Posterior vena cava (tissue), 2 donors: ENCODE measurements around the gene TBX6. TPM values are rescaled to one million over a fixed set of nuclear protein-coding genes. Genes with fewer than 3 reads are reported as not detected.
"Not testable (repeated sequence)": the region's sequence is repeated elsewhere in the genome, so short reads cannot be mapped to it uniquely, and the experiment has no call there.

Experiments
- DNase-seq: peaks from one replicate; pipeline ENCODE4 v3.0.0-alpha.2; 2020; ENCODE audit warnings: low spot score
- intact Hi-C, 2 donors: fragments of 100-400 bp; cut with DNase I; formaldehyde crosslinking; loops; one replicate each; pipeline versions ENCODE4 v1.14.1 to v1.14.2; 2022 to 2023
- total RNA-seq, 2 donors: library from RNA; stranded (reverse); fragmentation: NEBNext Ultra II Directional; extraction: Animal tissue kit (Norgen Biotek cat#: 25700); gene quantifications; one replicate each; pipeline ENCODE4 v1.2.1, GENCODE V29; 2021
- donor health status: DM: yes; HTN: yes; CAD: no.
- donor health status: DM: yes; HTN: yes; CAD: no.

The TBX6 gene
- total RNA-seq, 2 donors from 2014 or later: 0.46 to 0.57 TPM

GRCh38 chr16:30053376-30054015 is 38.2 kb downstream of the TBX6 start:
- intact Hi-C loops: no loop called here
- no peak for DNase-seq

- peak; percentile 99 for DNase-seq
- intact Hi-C loops: no loop called here
These were observed 38.9 kb downstream of the TBX6 start for GRCh38 chr16:30052671-30053372.

GRCh38 chr16:30051518-30051917 is 40.2 kb downstream of the TBX6 start:
- intact Hi-C loops: no loop called here
- DNase-seq: no peak

GRCh38 chr16:30049871-30050270 is 41.9 kb downstream of the TBX6 start:
- DNase-seq: peak; percentile 67
- intact Hi-C loops: no loop called here

GRCh38 chr16:30046588-30046987 is 45.1 kb downstream of the TBX6 start:
- DNase-seq: no peak
- intact Hi-C loops: no loop called here

- intact Hi-C loops: no loop called here
- DNase-seq: no peak
These were observed 45.5 kb downstream of the TBX6 start for GRCh38 chr16:30046178-30046577.

GRCh38 chr16:30041841-30042240 is 49.9 kb downstream of the TBX6 start:
- no peak for DNase-seq
- intact Hi-C loops: no loop called here

GRCh38 chr16:30040690-30041089 is 51.0 kb downstream of the TBX6 start:
- intact Hi-C loops, DNase-seq: not testable (repeated sequence)

- intact Hi-C loops: no loop called here
- no peak for DNase-seq
These were observed 51.5 kb downstream of the TBX6 start for GRCh38 chr16:30040221-30040620.

Other genes starting within 250 kb of the TBX6 start
- gene CDIPT, start 228.7 kb downstream of the TBX6 start, total RNA-seq: 10 to 100 TPM; 54.6 to 75.6 TPM
- gene SEZ6L2, start 192.4 kb downstream of the TBX6 start, total RNA-seq: 1 to 10 TPM in 1 of 2 donors, under 1 TPM in 1; 0.86 to 1.2 TPM
- gene ASPHD1, start 191.4 kb downstream of the TBX6 start, total RNA-seq: under 1 TPM; 0.33 to 0.51 TPM
- gene KCTD13, start 165.7 kb downstream of the TBX6 start, total RNA-seq: 10 to 100 TPM; 13.1 to 16.1 TPM
- gene TMEM219, start 129.8 kb downstream of the TBX6 start, total RNA-seq: 10 to 100 TPM; 58.4 to 80.9 TPM
- gene TAOK2, start 118.1 kb downstream of the TBX6 start, total RNA-seq: 10 to 100 TPM; 35.0 to 35.7 TPM
- gene HIRIP3, start 96.3 kb downstream of the TBX6 start, total RNA-seq: 10 to 100 TPM; 12.1 to 14.2 TPM
- 10 to 100 TPM; 42.2 to 46.0 TPM for gene INO80E, start 95.7 kb downstream of the TBX6 start, total RNA-seq
- gene DOC2A, start 80.9 kb downstream of the TBX6 start, total RNA-seq: under 1 TPM; 0.28 to 0.33 TPM
- not detected for gene C16orf92, start 68.7 kb downstream of the TBX6 start, total RNA-seq
- not detected for gene TLCD3B, start 60.7 kb downstream of the TBX6 start, total RNA-seq
- 100 to 1,000 TPM; 937 to 987 TPM for gene ALDOA, start 26.2 kb downstream of the TBX6 start, total RNA-seq
- 10 to 100 TPM; 40.0 to 46.9 TPM for gene PPP4C, start 15.9 kb downstream of the TBX6 start, total RNA-seq
- gene YPEL3, start 4.3 kb upstream of the TBX6 start, total RNA-seq: 10 to 100 TPM; 26.1 to 31.4 TPM
- 1 to 10 TPM; 3.7 to 4.0 TPM for gene GDPD3, start 21.6 kb upstream of the TBX6 start, total RNA-seq
- gene MAPK3, start 31.3 kb upstream of the TBX6 start, total RNA-seq: 10 to 100 TPM; 77.9 to 84.2 TPM
- gene CORO1A, start 91.7 kb upstream of the TBX6 start, total RNA-seq: 10 to 100 TPM; 38.1 to 49.8 TPM
- 10 to 100 TPM; 58.8 to 60.0 TPM for gene BOLA2B, start 101.7 kb upstream of the TBX6 start, total RNA-seq
- 10 to 100 TPM; 19.8 to 21.5 TPM for gene SLX1A, start 102.0 kb upstream of the TBX6 start, total RNA-seq
- gene SULT1A3, start 107.3 kb upstream of the TBX6 start, total RNA-seq: 10 to 100 TPM; 10.0 to 12.9 TPM
- 10 to 100 TPM in 1 of 2 donors, 1 to 10 TPM in 1; 5.7 to 21.2 TPM for gene NPIPB13, start 156.6 kb upstream of the TBX6 start, total RNA-seq